Nephron progenitor cell (in vitro differentiated cells): ENCODE results near the gene IPP.

ENCODE experiments used
- DNase-seq: peaks from one replicate; pipeline ENCODE4 v3.0.0; 2021
- H3K27ac Mint-ChIP-seq: 2 replicates; pipeline ENCODE4 v1.8.0; 2021; ENCODE audit warnings: mild to moderate bottlenecking, moderate library complexity, mixed read lengths
- H3K27me3 Mint-ChIP-seq: 2 replicates; pipeline ENCODE4 v1.8.0; 2021; ENCODE audit warnings: mild to moderate bottlenecking, low read depth, mixed read lengths; ENCODE audit not compliant: poor library complexity
- H3K36me3 Mint-ChIP-seq: 2 replicates; pipeline ENCODE4 v1.8.0; 2021; ENCODE audit warnings: low read depth, mixed read lengths
- H3K4me1 Mint-ChIP-seq: 2 replicates; pipeline ENCODE4 v1.8.0; 2021; ENCODE audit warnings: mixed read lengths
- H3K4me3 Mint-ChIP-seq: 2 replicates; pipeline ENCODE4 v1.8.0; 2021; ENCODE audit warnings: mild to moderate bottlenecking, moderate library complexity, mixed read lengths
- H3K9me3 Mint-ChIP-seq: 2 replicates; pipeline ENCODE4 v1.8.0; 2021; ENCODE audit warnings: mild to moderate bottlenecking, moderate library complexity, mixed read lengths
- CTCF ChIP-seq: fragments of 200-600 bp; sonication (generic); IDR thresholded peaks from 2 replicates; pipeline ENCODE4 v1.5.0; 2021; ENCODE audit warnings: antibody characterized with exemption

The IPP gene

DNA sequence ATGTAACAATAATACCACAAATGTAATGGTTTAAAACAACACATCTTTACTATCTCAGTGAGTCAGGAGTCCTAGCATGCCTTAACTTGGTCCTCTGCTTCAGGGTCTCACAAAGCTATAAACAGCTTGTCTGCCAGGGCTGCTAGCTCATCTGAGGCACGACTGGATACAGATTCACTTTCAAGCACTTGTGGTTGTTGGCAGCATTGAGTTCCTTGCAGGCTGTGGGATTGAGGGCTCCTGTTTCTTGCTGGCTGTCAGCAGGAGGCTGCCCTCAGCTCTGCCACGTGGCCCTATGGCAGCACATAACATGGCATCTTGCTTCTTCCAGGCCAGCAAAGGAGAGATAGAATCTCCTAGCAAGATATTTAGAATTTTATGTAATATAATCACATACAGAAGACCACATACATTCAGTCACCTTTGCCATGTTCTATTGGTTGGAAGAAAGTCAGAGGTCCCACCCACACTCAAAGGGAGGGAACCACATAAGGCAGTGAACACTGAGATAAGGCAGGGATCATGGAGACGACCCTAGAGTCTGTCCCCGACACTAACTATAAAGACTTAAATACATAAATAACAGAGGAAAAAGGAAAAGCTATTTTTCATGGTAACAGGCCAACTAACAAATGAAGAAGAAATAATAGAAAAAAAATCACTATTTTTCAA is 18.9 kb upstream of the IPP start:
- no peak overlapping the region for H3K4me3 Mint-ChIP-seq
- peaks cover 31% of the 10 kb centered on the region for H3K4me1 Mint-ChIP-seq
- peaks cover 3% of the 10 kb centered on the region for H3K9me3 Mint-ChIP-seq
- DNase-seq, result no peak
- no peaks in the 10 kb centered on the region for H3K36me3 Mint-ChIP-seq
- TF ChIP-seq CTCF, result no peak
- H3K27me3 Mint-ChIP-seq, result peaks cover 11% of the 10 kb centered on the region
- H3K27ac Mint-ChIP-seq, result peak overlapping the region; percentile 47

- no peaks in the 10 kb centered on the region for H3K36me3 Mint-ChIP-seq
- no peak for TF ChIP-seq CTCF
- no peak for DNase-seq
- peaks cover 7% of the 10 kb centered on the region for H3K27me3 Mint-ChIP-seq
- H3K9me3 Mint-ChIP-seq, result peaks cover 13% of the 10 kb centered on the region
- peaks cover 25% of the 10 kb centered on the region for H3K4me1 Mint-ChIP-seq
- H3K4me3 Mint-ChIP-seq, result no peak overlapping the region
- H3K27ac Mint-ChIP-seq, result peak overlapping the region; percentile 61
These were observed 16.6 kb upstream of the IPP start for GRCh38 chr1:45767035-45767434.

DNA sequence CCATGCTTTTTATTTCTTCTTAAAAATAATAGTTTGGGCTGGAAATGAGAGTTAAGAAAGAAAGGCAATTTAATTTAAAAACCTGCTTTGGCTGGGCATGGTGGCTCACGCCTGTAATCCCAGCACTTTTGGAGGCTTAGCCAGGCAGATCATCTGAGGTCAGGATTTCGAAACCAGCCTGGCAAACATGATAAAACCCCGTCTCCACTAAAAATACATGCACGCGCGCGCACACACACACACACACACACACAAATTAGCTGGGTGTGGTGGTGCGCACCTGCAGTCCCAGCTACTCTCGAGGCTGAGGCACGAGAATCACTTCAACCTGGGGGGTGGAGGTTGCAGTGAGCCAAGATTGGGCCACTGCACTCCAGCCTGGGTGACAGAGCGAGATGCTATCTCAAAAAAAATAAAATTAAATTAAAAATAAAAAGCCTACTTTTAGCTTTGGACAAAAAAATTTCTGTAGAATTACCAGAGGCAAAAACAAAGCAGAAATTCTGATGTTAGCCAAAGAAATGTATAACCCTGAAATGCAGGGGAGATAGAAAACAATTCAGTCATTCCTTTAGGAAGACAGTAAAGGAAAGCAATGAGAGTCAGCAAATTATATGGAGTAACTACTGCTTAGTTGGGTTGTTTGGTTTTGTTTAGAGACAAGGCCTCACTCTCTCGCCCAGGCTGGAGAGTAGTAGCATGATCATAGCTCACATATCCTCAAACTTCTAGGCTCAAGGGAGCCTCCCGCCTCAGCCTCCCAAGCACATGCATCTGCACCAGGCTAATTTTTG is 15.7 kb upstream of the IPP start:
- Mint-ChIP-seq H3K27me3 (peaks cover 5% of the 10 kb centered on the region), H3K9me3 (peaks cover 13% of the 10 kb centered on the region), H3K27ac (no peak overlapping the region), H3K4me1 (peaks cover 25% of the 10 kb centered on the region), H3K36me3 (no peaks in the 10 kb centered on the region), H3K4me3 (no peak overlapping the region)
- TF ChIP-seq CTCF, result no peak
- DNase-seq, result no peak

GRCh38 chr1:45762291-45762690 is 11.8 kb upstream of the IPP start:
- Mint-ChIP-seq H3K9me3 (peaks cover 13% of the 10 kb centered on the region), H3K4me1 (peaks cover 3% of the 10 kb centered on the region), H3K36me3 (no peaks in the 10 kb centered on the region), H3K27ac (no peak overlapping the region), H3K27me3 (peaks cover 5% of the 10 kb centered on the region), H3K4me3 (no peak overlapping the region)
- TF ChIP-seq CTCF, result no peak
- DNase-seq, result no peak

- peaks cover 3% of the 10 kb centered on the region for H3K27me3 Mint-ChIP-seq
- no peak overlapping the region for H3K4me3 Mint-ChIP-seq
- TF ChIP-seq CTCF, result no peak
These were observed 5.2 kb upstream of the IPP start for GRCh38 chr1:45755697-45756096.

More at GRCh38 chr1:45755697-45756096, 5.2 kb upstream of the IPP start:
- peaks cover 15% of the 10 kb centered on the region for H3K4me1 Mint-ChIP-seq
- peaks cover 29% of the 10 kb centered on the region for H3K9me3 Mint-ChIP-seq
- no peak overlapping the region for H3K27ac Mint-ChIP-seq
- no peak for DNase-seq
- H3K36me3 Mint-ChIP-seq, result peaks cover 9% of the 10 kb centered on the region
